Measurements from ENCODE around the gene SUPT3H.

The SUPT3H gene

GRCh38 chr6:45351076-45351475, 26.7 kb downstream of the SUPT3H start:
- Histone ChIP-seq H3K4me3 (ENCODE audit: low read length) (no peak overlapping the region), H3K27me3 (ENCODE audit: control insufficient read depth, insufficient read depth, low read length) (no peaks in the 10 kb centered on the region), H3K4me1 (ENCODE audit: control insufficient read depth, insufficient read depth, low read length) (no peaks in the 10 kb centered on the region), H3K36me3 (ENCODE audit: control insufficient read depth, insufficient read depth, low read length) (no peaks in the 10 kb centered on the region), H3K9me3 (ENCODE audit: control insufficient read depth, low read length) (no peaks in the 10 kb centered on the region), H3K9ac (ENCODE audit: low read length) (no peak overlapping the region)

GRCh38 chr6:45350186-45350710, 27.5 kb downstream of the SUPT3H start:
- no peaks in the 10 kb centered on the region for H3K36me3 ChIP-seq (ENCODE audit: control insufficient read depth, insufficient read depth, low read length)
- no peak overlapping the region for H3K9ac ChIP-seq (ENCODE audit: low read length)
- no peak overlapping the region for H3K4me3 ChIP-seq (ENCODE audit: low read length)
- no peaks in the 10 kb centered on the region for H3K9me3 ChIP-seq (ENCODE audit: control insufficient read depth, low read length)
- H3K27me3 ChIP-seq (ENCODE audit: control insufficient read depth, insufficient read depth, low read length), result no peaks in the 10 kb centered on the region
- H3K4me1 ChIP-seq (ENCODE audit: control insufficient read depth, insufficient read depth, low read length), result no peaks in the 10 kb centered on the region

GRCh38 chr6:45344900-45345299, 32.8 kb downstream of the SUPT3H start:
- Histone ChIP-seq H3K27me3 (ENCODE audit: control insufficient read depth, insufficient read depth, low read length) (no peaks in the 10 kb centered on the region), H3K36me3 (ENCODE audit: control insufficient read depth, insufficient read depth, low read length) (no peaks in the 10 kb centered on the region), H3K4me1 (ENCODE audit: control insufficient read depth, insufficient read depth, low read length) (no peaks in the 10 kb centered on the region), H3K9ac (ENCODE audit: low read length) (no peak overlapping the region), H3K9me3 (ENCODE audit: control insufficient read depth, low read length) (no peaks in the 10 kb centered on the region), H3K4me3 (ENCODE audit: low read length) (no peak overlapping the region)

GRCh38 chr6:45328523-45328922, 49.2 kb downstream of the SUPT3H start:
- H3K27me3 ChIP-seq (ENCODE audit: control insufficient read depth, insufficient read depth, low read length), result no peaks in the 10 kb centered on the region
- H3K9ac ChIP-seq (ENCODE audit: low read length), result no peak overlapping the region
- no peaks in the 10 kb centered on the region for H3K36me3 ChIP-seq (ENCODE audit: control insufficient read depth, insufficient read depth, low read length)
- H3K4me1 ChIP-seq (ENCODE audit: control insufficient read depth, insufficient read depth, low read length), result no peaks in the 10 kb centered on the region
- no peaks in the 10 kb centered on the region for H3K9me3 ChIP-seq (ENCODE audit: control insufficient read depth, low read length)
- H3K4me3 ChIP-seq (ENCODE audit: low read length), result no peak overlapping the region

GRCh38 chr6:45327956-45328522, 49.7 kb downstream of the SUPT3H start, which contains the start of gene RUNX2:
Gene RUNX2 (plus strand): TSS chr6:45328330. CDS start chr6:45328727, 397 bp downstream.
- Histone ChIP-seq H3K9me3 (ENCODE audit: control insufficient read depth, low read length) (no peaks in the 10 kb centered on the region), H3K27me3 (ENCODE audit: control insufficient read depth, insufficient read depth, low read length) (no peaks in the 10 kb centered on the region), H3K4me3 (ENCODE audit: low read length) (no peak within 1 kb of the TSS), H3K36me3 (ENCODE audit: control insufficient read depth, insufficient read depth, low read length) (no peaks in the 10 kb centered on the region), H3K4me1 (ENCODE audit: control insufficient read depth, insufficient read depth, low read length) (no peaks in the 10 kb centered on the region), H3K9ac (ENCODE audit: low read length) (no peak within 1 kb of the TSS)

GRCh38 chr6:45326698-45327417, 50.9 kb downstream of the SUPT3H start:
- Histone ChIP-seq H3K27me3 (ENCODE audit: control insufficient read depth, insufficient read depth, low read length) (no peaks in the 10 kb centered on the region), H3K4me1 (ENCODE audit: control insufficient read depth, insufficient read depth, low read length) (no peaks in the 10 kb centered on the region), H3K9ac (ENCODE audit: low read length) (no peak overlapping the region), H3K9me3 (ENCODE audit: control insufficient read depth, low read length) (no peaks in the 10 kb centered on the region), H3K4me3 (ENCODE audit: low read length) (no peak overlapping the region), H3K36me3 (ENCODE audit: control insufficient read depth, insufficient read depth, low read length) (no peaks in the 10 kb centered on the region)

GRCh38 chr6:45323656-45324224, 54.0 kb downstream of the SUPT3H start:
- H3K27me3 ChIP-seq (ENCODE audit: control insufficient read depth, insufficient read depth, low read length), result no peaks in the 10 kb centered on the region
- no peaks in the 10 kb centered on the region for H3K9me3 ChIP-seq (ENCODE audit: control insufficient read depth, low read length)
- H3K4me3 ChIP-seq (ENCODE audit: low read length), result no peak overlapping the region
- H3K4me1 ChIP-seq (ENCODE audit: control insufficient read depth, insufficient read depth, low read length), result no peaks in the 10 kb centered on the region
- no peaks in the 10 kb centered on the region for H3K36me3 ChIP-seq (ENCODE audit: control insufficient read depth, insufficient read depth, low read length)
- H3K9ac ChIP-seq (ENCODE audit: low read length), result no peak overlapping the region

- Histone ChIP-seq H3K27me3 (ENCODE audit: control insufficient read depth, insufficient read depth, low read length) (no peaks in the 10 kb centered on the region), H3K9me3 (ENCODE audit: control insufficient read depth, low read length) (no peaks in the 10 kb centered on the region), H3K9ac (ENCODE audit: low read length) (no peak overlapping the region), H3K4me1 (ENCODE audit: control insufficient read depth, insufficient read depth, low read length) (no peaks in the 10 kb centered on the region), H3K4me3 (ENCODE audit: low read length) (no peak overlapping the region), H3K36me3 (ENCODE audit: control insufficient read depth, insufficient read depth, low read length) (no peaks in the 10 kb centered on the region)
Observed at GRCh38 chr6:45320349-45320748, 57.4 kb downstream of the SUPT3H start.

- Histone ChIP-seq H3K4me1 (ENCODE audit: control insufficient read depth, insufficient read depth, low read length) (no peaks in the 10 kb centered on the region), H3K9me3 (ENCODE audit: control insufficient read depth, low read length) (no peaks in the 10 kb centered on the region), H3K9ac (ENCODE audit: low read length) (no peak overlapping the region), H3K27me3 (ENCODE audit: control insufficient read depth, insufficient read depth, low read length) (no peaks in the 10 kb centered on the region), H3K4me3 (ENCODE audit: low read length) (no peak overlapping the region), H3K36me3 (ENCODE audit: control insufficient read depth, insufficient read depth, low read length) (no peaks in the 10 kb centered on the region)
Observed at GRCh38 chr6:45314146-45314545, 63.6 kb downstream of the SUPT3H start.

GRCh38 chr6:45310118-45310788, 67.5 kb downstream of the SUPT3H start:
- no peaks in the 10 kb centered on the region for H3K9me3 ChIP-seq (ENCODE audit: control insufficient read depth, low read length)

GRCh38 chr6:45305546-45305945, 72.2 kb downstream of the SUPT3H start:
- no peaks in the 10 kb centered on the region for H3K36me3 ChIP-seq (ENCODE audit: control insufficient read depth, insufficient read depth, low read length)
- H3K9ac ChIP-seq (ENCODE audit: low read length), result no peak overlapping the region
- H3K27me3 ChIP-seq (ENCODE audit: control insufficient read depth, insufficient read depth, low read length), result no peaks in the 10 kb centered on the region
- H3K4me1 ChIP-seq (ENCODE audit: control insufficient read depth, insufficient read depth, low read length), result peaks cover 3% of the 10 kb centered on the region
- H3K4me3 ChIP-seq (ENCODE audit: low read length), result no peak overlapping the region
- no peaks in the 10 kb centered on the region for H3K9me3 ChIP-seq (ENCODE audit: control insufficient read depth, low read length)

More at GRCh38 chr6:45310118-45310788, 67.5 kb downstream of the SUPT3H start:
- no peaks in the 10 kb centered on the region for H3K4me1 ChIP-seq (ENCODE audit: control insufficient read depth, insufficient read depth, low read length)
- H3K9ac ChIP-seq (ENCODE audit: low read length), result no peak overlapping the region
- H3K27me3 ChIP-seq (ENCODE audit: control insufficient read depth, insufficient read depth, low read length), result no peaks in the 10 kb centered on the region
- no peaks in the 10 kb centered on the region for H3K36me3 ChIP-seq (ENCODE audit: control insufficient read depth, insufficient read depth, low read length)
- no peak overlapping the region for H3K4me3 ChIP-seq (ENCODE audit: low read length)

GRCh38 chr6:45302832-45303231, 74.9 kb downstream of the SUPT3H start:
- Histone ChIP-seq H3K36me3 (ENCODE audit: control insufficient read depth, insufficient read depth, low read length) (no peaks in the 10 kb centered on the region), H3K4me3 (ENCODE audit: low read length) (no peak overlapping the region), H3K9me3 (ENCODE audit: control insufficient read depth, low read length) (no peaks in the 10 kb centered on the region), H3K9ac (ENCODE audit: low read length) (no peak overlapping the region), H3K27me3 (ENCODE audit: control insufficient read depth, insufficient read depth, low read length) (no peaks in the 10 kb centered on the region), H3K4me1 (ENCODE audit: control insufficient read depth, insufficient read depth, low read length) (peaks cover 3% of the 10 kb centered on the region)

Data from mucosa of stomach (tissue), 1 donor.